Hypothalamus (tissue), 51 donors: ENCODE results near the gene CLN5.
"Not testable (repeated sequence)": the region's sequence is repeated elsewhere in the genome, so short reads cannot be mapped to it uniquely, and the experiment has no call there.

Source experiments
- DNase-seq, 51 donors: peaks; one replicate each; lab custom pipeline; 2025; lab: John Stamatoyannopoulos, UW

Gene CLN5

GRCh38 chr13:76974618-76974975, 17.3 kb upstream of the CLN5 start:
- no peak for DNase-seq

GRCh38 chr13:76975863-76976262, 16.0 kb upstream of the CLN5 start:
- DNase-seq, result no peak

- no peak for DNase-seq
Measured at GRCh38 chr13:76976490-76976889, 15.4 kb upstream of the CLN5 start.

DNA sequence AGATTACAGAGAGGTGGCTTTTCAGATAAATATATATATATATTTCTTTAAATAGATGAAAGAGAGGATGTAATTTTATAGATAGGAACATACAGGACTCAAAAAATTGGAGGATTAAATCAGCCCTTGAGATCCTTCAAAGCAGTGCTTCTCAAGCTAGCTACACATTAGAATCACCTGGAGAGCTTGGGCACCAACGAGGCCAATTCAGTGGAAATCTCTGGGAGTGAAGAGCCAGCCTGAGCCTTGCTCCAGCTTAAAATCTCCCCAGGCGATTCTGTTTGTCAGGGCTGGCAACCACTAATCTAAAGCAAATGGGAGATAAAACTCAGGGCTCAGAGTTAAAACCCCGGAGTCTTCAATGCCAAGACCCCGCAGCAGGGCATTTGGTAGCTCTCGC, 15.0 kb upstream of the CLN5 start:
- no peak for DNase-seq

- peak in 49 of 51 donors; percentile 6 to 86 (median 51) for DNase-seq
Measured at GRCh38 chr13:76980075-76980718, 11.7 kb upstream of the CLN5 start.

DNA sequence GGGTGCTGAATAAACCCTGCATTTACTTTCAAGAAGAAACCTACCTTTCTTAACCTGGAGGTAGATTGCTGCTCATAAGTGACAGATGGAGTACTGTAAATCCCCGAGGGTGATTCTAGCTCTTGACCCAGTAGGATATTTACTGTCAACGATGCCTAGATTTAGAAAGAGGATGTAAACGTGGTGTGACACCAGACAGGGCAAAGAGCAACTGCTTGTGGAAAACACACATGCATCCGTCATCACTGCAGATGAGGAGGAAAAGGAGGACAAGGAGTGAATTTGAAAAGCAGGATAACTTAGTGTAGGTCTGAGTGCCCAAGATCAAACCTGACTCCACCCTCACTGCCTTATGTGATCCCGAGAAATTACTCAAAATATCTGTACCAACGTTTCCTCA, 9.8 kb upstream of the CLN5 start:
- no peak for DNase-seq

GRCh38 chr13:76983676-76984075, 8.2 kb upstream of the CLN5 start:
- DNase-seq, result no peak

DNA sequence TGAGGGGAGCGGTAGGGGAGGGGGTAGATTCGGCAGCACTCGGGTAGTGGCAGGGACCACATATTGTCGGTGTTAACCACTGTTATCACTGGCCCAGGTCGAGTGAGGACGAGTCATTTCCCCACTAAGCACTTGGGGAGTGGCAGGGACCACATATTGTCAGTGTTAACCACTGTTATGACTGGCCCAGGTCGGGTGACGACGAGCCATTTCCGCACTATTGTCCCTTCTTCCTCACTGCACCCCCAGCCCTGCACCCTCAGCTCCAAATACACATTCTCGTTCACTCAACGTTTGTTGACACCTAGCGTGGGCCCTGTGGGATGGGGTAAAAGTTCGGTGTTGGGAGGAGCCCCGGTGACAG, 467 bp upstream of the CLN5 start:
- peak in 10 of 51 donors; percentile 26 to 79 (median 46) for DNase-seq

- peak in 27 of 51 donors; percentile 1 to 75 (median 12) for DNase-seq
Measured at GRCh38 chr13:76992548-76993001, 694 bp downstream of the CLN5 start.

- DNase-seq, result peak in 1 of 51 donors; percentile 34
Measured at GRCh38 chr13:76993021-76993420, 1.1 kb downstream of the CLN5 start.

- no peak for DNase-seq
Measured at GRCh38 chr13:76993473-76993872, 1.6 kb downstream of the CLN5 start.

GRCh38 chr13:76994281-76994680, 2.4 kb downstream of the CLN5 start:
- DNase-seq, result no peak

GRCh38 chr13:77000475-77000874, 8.6 kb downstream of the CLN5 start:
- DNase-seq, result no peak

DNA sequence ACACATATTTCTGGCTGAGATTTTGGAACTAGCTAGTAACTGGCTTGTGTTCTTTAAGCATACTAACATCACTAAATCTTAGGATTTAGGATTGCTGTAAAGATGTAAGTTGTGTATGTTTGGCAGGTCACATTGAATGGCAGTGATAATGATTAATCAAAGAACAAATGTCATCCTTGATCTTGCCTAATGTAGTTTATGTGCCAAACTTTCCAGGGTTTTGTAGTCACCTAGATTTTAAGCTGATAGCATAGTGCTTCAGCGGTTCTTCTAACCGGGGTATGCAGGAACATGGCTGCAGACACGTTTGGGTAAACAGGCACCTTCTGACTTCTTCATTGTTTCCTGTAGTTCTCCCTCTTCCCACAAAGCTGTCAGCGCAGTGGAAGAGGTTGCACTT, 9.7 kb downstream of the CLN5 start:
- no peak for DNase-seq

DNA sequence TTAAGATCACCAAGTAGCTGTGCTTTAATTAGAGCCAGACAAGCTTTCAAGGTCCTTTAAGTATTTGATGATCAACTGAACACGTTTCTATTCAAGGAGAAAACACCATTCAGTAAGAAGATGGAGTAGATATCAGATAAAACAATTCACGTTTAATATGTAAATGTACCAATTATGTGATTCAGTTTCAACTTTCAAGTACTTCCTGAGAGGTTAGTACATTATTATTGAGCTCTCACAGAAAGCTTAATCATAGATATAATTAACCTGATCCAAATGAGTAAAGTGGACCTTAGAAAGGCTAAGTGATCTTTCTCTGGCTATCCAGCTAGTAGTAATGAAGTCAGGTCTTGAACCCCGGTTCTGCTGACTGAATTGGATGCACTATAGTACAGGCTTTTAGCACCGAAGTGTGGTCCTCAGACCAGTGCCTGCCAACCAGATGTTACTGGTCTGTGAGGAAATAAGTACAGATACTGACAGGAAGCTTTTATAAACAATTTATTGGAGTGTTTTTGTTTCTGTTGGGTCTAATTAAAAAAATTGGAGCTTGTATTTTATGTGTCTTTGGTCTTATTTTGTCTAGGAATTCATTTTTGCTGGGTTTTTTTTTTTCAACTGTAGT, 10.2 kb downstream of the CLN5 start:
- DNase-seq, result no peak

DNA sequence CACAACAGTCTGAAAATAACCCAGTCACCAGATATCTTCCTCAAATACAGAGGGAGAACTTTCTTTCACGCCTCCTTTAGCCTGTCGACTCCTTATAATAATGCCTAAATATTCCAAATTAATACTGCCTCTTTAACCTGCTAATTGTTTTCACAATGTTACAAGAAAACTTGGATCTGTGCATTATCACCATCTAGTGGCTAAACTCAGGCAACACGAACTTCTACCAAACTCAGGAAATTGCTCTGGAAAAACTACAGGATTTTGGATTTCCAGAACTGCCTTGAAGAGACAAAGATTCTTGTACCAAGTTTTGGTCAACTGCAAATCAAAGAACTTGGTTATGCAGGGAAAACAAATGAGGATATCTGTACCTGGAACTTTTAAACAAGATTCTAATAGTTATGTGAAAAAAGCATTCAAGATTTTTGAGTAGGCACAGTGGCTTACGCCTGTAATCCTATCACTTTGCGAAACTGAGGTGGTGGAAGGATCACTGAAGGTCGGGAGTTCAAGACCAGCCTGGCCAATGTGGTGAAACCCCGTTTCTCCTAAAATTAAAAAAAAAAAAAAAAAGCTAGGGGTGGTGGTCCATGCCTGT, 10.8 kb downstream of the CLN5 start:
- peak in 1 of 51 donors; percentile 5 for DNase-seq

DNA sequence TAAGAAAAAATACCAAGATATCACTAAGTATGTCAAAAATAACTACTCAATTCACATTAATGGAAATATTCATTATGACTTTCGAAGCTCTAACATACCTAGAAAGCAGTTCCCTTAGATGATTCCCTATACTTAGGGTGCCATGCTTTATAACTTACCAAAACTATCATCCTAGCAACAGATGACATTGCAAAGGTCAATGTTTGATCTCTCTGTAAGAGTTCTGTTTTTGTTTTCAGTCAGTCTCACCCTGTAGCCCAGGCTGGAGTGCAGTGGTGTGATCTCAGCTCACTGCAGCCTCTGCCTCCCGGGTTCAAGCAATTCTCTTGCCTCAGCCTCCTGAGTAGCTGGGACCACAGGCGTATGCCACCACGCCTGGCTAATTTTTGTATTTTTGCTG, 16.5 kb downstream of the CLN5 start:
- DNase-seq, result not testable (repeated sequence)

DNA sequence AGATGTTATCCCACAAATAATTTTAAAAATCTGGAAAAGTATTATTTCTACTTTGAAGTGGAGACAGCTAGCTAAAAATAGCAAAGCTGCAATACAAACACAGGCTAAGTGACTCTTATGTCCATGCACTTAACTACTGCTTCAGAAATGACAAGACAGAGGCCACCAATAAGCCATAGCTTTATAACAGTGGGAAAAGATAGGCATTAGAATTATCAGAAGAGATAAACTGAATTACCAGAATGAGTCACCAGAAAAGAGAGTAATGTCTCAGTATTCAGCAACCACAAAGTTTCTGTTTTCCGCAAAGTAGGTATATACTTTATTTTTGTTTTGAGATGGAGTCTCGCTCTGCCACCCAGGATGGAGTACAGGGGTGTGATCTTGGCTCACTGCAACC, 17.1 kb downstream of the CLN5 start:
- no peak for DNase-seq

DNA sequence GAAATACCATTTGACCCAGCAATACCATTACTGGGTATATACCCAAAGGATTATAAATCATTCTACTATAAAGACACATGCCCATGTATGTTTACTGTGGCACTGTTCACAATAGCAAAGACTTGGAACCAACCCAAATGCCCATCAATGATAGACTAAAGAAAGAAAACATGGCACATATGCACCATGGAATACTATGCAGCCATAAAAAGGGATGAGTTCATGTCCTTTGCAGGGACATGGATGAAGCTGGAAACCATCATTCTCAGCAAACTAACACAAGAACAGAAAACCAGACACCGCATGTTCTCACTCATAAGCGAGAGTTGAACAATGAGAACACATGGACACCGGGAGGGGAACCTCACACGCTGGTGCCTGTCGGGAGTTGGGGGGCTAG, 17.8 kb downstream of the CLN5 start:
- not testable (repeated sequence) for DNase-seq

- no peak for DNase-seq
Measured at GRCh38 chr13:77013853-77014542, 22.1 kb downstream of the CLN5 start.

GRCh38 chr13:77014906-77015685, 23.2 kb downstream of the CLN5 start:
- DNase-seq, result no peak
